Right ventricle myocardium superior (tissue), 1 donor: ENCODE results near the gene SLC22A15. TPM values are rescaled to one million over a fixed set of nuclear protein-coding genes. Genes with fewer than 3 reads are reported as not detected.
"Not testable (repeated sequence)": the region's sequence is repeated elsewhere in the genome, so short reads cannot be mapped to it uniquely, and the experiment has no call there.

Source experiments
- ATAC-seq: fragments of 200-7000 bp; cut with Tn5 transposase; one replicate; pipeline ENCODE4 v1.9.1; 2020; ENCODE audit warnings: mild to moderate bottlenecking; ENCODE audit not compliant: poor library complexity
- DNase-seq: peaks from one replicate; pipeline ENCODE4 v3.0.0-alpha.2; 2020
- intact Hi-C: fragments of 100-400 bp; cut with DNase I; formaldehyde crosslinking; loops from one replicate; pipeline ENCODE4 v1.11.2; 2022
- total RNA-seq: library from RNA; stranded (reverse); fragmentation: NEBNext Ultra II Directional; extraction: Animal tissue kit (Norgen Biotek cat#: 25700); gene quantifications from one replicate; pipeline ENCODE4 v1.2.1, GENCODE V29; 2021
- donor health status: DM: no; HTN: yes; CAD: no; lungs with severe emphysema.

SLC22A15 gene
- total RNA-seq, 1 donor from 2014 or later = 10.7 TPM

- DNase-seq (no peak), ATAC-seq (no peak)
- intact Hi-C loops = loop anchor here (10.0 kb wide), 1 partner anchor 215 kb away; no protein-coding TSS in a partner anchor
These were observed 43.4 kb downstream of the SLC22A15 start for GRCh38 chr1:116019653-116020253.

GRCh38 chr1:116020668-116021272 is 44.5 kb downstream of the SLC22A15 start:
- intact Hi-C loops = no loop called here
- ATAC-seq = peak; percentile 62

DNA sequence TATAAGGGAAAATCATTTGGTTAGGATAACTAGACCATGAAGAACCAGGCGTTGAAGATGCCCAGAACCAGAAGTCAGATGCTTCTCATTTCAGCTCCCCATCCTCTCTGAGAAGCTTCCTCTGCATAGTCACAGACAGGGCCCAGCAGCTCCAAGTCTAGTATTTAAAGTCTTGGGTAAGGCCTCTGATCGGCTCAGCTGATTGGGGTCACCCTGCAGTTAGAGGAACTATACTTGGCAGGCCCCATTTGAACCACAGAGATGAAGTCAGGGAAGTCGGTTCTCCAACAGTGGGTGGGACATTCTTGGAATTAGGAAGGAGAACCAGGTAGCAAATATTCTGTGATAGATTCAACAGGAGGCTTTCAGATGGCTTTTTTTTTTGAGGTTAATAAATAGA is 48.3 kb downstream of the SLC22A15 start:
- intact Hi-C loops = no loop called here
- DNase-seq = no peak
- ATAC-seq = no peak

More at GRCh38 chr1:116020668-116021272, 44.5 kb downstream of the SLC22A15 start:
- peak; percentile 61 for DNase-seq

DNA sequence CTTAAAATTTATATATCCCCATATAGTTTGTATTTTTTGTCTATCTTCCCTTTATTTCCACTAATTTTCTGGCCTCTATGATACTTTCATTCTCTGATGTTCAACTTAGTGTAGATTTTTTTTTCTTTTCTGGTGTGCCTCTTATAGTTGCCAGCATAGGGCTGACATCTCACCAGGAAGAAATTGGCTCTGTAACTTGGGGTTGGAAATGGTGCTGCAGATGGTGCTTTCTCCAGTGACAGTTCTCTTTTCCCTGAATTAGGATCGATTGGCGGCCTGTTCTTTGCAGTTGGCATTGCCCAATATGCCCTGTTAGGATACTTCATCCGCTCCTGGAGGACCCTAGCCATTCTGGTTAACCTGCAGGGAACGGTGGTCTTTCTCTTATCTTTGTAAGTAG is 50.3 kb downstream of the SLC22A15 start:
- DNase-seq (no peak), ATAC-seq (no peak)
- intact Hi-C loops = no loop called here

DNA sequence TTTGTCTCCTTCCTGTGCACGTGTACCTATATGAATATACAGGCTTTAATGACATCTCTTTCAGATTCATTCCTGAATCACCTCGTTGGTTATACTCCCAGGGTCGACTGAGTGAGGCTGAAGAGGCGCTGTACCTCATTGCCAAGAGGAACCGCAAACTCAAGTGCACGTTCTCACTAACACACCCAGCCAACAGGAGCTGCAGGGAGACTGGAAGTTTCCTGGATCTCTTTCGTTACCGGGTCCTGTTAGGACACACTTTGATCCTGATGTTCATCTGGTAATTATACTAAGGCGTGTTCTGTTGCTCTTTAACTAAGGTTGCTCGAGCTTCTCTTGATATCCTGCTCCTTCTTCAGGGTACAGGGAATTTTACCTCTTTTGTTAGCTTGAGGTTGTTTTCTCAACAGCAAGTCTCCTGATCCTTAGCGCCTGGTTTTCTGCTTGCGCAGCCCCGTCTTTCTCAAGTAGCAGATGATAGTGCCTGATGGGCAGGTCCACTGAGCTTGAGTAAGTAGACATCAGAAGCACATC is 55.1 kb downstream of the SLC22A15 start:
- no peak for ATAC-seq
- intact Hi-C loops = no loop called here
- no peak for DNase-seq

- intact Hi-C loops = no loop called here
- ATAC-seq = no peak
These were observed 57.0 kb downstream of the SLC22A15 start for GRCh38 chr1:116033322-116033721.

GRCh38 chr1:116036255-116036654 is 59.9 kb downstream of the SLC22A15 start:
- intact Hi-C loops = no loop called here
- ATAC-seq (no peak), DNase-seq (no peak)

More at GRCh38 chr1:116033322-116033721, 57.0 kb downstream of the SLC22A15 start:
- no peak for DNase-seq

GRCh38 chr1:116038679-116039078 is 62.4 kb downstream of the SLC22A15 start:
- ATAC-seq = no peak
- intact Hi-C loops = no loop called here
- no peak for DNase-seq

DNA sequence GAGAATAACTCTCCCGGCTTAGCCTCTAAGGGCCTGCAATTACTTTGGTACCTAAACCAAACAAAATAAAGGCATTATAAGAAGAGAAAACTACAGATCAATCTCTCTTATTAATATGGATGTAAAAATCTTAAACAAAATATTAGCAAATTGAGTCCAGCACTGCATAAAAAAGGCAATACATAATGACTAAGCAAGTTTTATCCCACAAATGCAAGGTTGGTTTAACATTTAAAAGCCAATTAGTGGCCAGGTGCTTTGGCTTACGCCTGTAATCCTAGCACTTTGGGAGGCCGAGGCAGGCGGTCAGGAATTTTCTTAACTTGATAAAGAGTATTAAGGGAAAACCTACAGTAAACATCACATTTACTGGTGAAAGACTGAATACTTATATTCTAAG is 67.8 kb downstream of the SLC22A15 start:
- intact Hi-C loops = no loop called here
- no peak for DNase-seq
- no peak for ATAC-seq

- intact Hi-C loops, ATAC-seq, DNase-seq: not testable (repeated sequence)
These were observed 70.6 kb downstream of the SLC22A15 start for GRCh38 chr1:116046933-116047332.

DNA sequence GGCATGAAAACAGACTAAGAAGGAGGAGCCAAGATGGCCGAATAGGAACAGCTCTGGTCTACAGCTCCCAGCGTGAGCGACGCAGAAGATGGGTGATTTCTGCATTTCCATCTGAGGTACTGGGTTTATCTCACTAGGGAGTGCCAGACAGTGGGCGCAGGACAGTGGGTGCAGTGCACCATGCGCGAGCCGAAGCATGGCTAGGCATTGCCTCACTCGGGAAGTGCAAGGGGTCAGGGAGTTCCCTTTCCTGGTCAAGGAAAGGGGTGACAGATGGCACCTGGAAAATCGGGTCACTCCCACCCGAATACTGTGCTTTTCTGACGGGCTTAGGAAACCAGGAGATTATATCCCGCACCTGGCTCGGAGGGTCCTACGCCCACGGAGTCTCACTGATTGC is 75.6 kb downstream of the SLC22A15 start:
- not testable (repeated sequence) for DNase-seq, ATAC-seq

GRCh38 chr1:116062201-116062600 is 85.9 kb downstream of the SLC22A15 start:
- ATAC-seq (no peak), DNase-seq (no peak)
- intact Hi-C loops = no loop called here

More for the DNA sequence above, 75.6 kb downstream of the SLC22A15 start:
- intact Hi-C loops = not testable (repeated sequence)

GRCh38 chr1:116064616-116065015 is 88.3 kb downstream of the SLC22A15 start:
- ATAC-seq (no peak), DNase-seq (no peak)
- intact Hi-C loops = no loop called here

- DNase-seq (no peak), ATAC-seq (peak; percentile 67)
- intact Hi-C loops = no loop called here
These were observed 90.7 kb downstream of the SLC22A15 start for GRCh38 chr1:116066868-116067565.

DNA sequence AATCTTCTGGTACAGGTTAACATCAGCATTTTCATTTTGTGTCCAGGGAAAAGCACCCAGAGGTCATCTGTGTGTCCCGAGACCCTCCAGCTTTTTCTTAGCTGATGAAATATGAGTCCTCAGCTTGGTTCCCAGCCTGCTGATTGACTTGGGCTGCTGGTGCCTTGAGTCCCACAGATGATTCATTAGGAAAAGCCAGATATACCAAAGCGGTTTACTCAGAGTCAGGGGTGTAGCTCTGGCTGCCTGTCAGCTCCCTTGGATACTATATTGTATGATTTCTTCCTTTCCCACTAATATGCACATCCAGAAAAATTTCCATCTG is 91.2 kb downstream of the SLC22A15 start:
- DNase-seq (peak; percentile 50), ATAC-seq (peak; percentile 90)
- intact Hi-C loops = no loop called here

DNA sequence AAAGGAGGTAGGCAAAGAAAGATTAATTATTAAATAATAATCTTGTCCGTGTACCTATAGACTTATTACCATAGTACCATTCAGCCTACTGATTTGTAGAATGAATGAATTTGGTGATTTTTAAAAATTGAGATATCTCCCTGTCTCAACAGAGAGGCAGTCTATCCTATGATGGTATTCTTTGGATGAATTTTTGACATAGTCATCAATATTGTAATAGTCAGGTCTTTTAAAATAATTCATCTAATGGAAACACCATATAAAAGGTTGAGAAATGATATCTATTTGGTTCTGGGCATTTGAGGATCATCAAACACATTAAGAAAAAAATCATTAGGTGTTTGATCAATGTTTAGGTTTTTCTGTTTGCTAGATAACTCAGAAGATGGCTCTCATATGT is 99.3 kb downstream of the SLC22A15 start:
- intact Hi-C loops = no loop called here
- ATAC-seq (no peak), DNase-seq (no peak)

DNA sequence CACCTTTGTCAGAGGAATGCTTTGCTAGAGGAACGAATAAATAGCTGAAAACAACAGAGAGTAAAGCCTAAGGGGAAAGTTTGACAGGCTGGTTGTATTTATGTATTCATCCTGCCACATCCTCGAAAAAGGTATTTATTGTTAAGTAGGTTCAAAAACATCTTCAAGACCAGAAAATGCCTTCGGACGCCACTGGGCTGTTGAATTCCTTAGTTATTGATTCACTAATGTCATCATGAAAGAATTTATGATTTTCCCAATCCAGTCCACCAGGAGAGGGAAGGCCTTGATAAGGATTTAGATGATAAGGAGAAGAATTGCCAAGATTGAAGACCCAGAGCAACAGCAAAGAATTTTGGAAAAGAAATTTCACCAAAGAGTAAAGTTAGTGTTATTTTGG is 99.7 kb downstream of the SLC22A15 start:
- ATAC-seq (no peak), DNase-seq (no peak)
- intact Hi-C loops = no loop called here

- DNase-seq (no peak), ATAC-seq (no peak)
- intact Hi-C loops = no loop called here
These were observed 100.5 kb downstream of the SLC22A15 start for GRCh38 chr1:116076831-116077230.

DNA sequence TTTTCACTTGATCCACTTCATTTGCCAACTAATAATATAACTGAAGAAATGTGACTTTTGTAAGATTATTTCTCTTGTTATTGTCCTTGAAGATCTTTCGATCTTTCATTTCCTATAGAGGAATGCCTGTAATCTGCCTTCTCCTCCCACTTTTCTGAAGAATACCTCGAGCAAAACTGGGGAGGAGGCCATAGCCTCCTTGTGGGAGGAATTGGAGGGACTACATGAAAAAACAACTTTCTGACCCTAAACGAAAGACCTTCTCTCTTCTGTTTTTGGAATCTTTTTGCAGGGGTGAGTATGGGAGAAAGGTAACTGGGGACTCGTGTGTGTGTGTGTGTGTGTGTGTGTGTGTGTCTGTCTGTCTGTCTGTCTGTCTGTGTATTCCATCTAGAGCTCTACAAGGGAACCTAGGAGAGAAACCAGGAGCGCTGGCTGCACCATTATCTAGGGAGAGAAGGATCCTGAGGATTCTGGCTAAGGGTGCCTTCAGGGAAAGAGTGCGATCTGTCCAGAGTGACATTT is 102.4 kb downstream of the SLC22A15 start:
- DNase-seq (no peak), ATAC-seq (no peak)
- intact Hi-C loops = no loop called here

- DNase-seq = no peak
- ATAC-seq = no peak
- intact Hi-C loops = no loop called here
These were observed 111.3 kb downstream of the SLC22A15 start for GRCh38 chr1:116087628-116088027.
